Activated naive CD4-positive, alpha-beta T cell treated with anti-CD3 and anti-CD28 coated beads, Interleukin-2, amount 50 U/mL, for 72 hours (primary cell): Measurements from ENCODE around the gene CAV1. TPM values are rescaled to one million over a fixed set of nuclear protein-coding genes. Genes with fewer than 3 reads are reported as not detected.
A peak's percentile ranks its signal among the peaks of the same experiment; 100 is the strongest.

Experiments used
- ATAC-seq, 2 donors: fragments of 150-1000 bp; cut with Tn5 transposase; 2 replicates each; pipeline ENCODE4 v1.10.0; 2021; ENCODE audit warnings: mild to moderate bottlenecking in 2 of 2, moderate library complexity in 2 of 2
- DNase-seq, 2 donors: peaks; one replicate each; pipeline ENCODE4 v3.0.0; 2021 to 2022; ENCODE audit warnings: low spot score in 2 of 2
- H3K27ac Mint-ChIP-seq, 2 donors: one replicate each; pipeline ENCODE4 v1.8.0; 2022; ENCODE audit warnings: mild to moderate bottlenecking in 2 of 2, mixed read lengths in 2 of 2
- H3K36me3 Mint-ChIP-seq, 2 donors: one replicate each; pipeline ENCODE4 v1.8.0; 2022; ENCODE audit warnings: mixed read lengths in 2 of 2
- H3K9me3 Mint-ChIP-seq, 2 donors: one replicate each; pipeline ENCODE4 v1.8.0; 2022; ENCODE audit warnings: mixed read lengths in 2 of 2
- total RNA-seq, 2 donors: library from RNA; stranded (reverse); gene quantifications; one replicate each; pipeline ENCODE4 v1.2.3, GENCODE V29; 2022

The CAV1 gene
- total RNA-seq, 2 donors from 2014 or later, result not detected

GRCh38 chr7:116561697-116562483 is 37.1 kb downstream of the CAV1 start:
- Mint-ChIP-seq H3K27ac (no peak overlapping the region), H3K9me3 (peaks cover 5 to 6% of the 10 kb centered on the region in 2 donors), H3K36me3 (no peaks in the 10 kb centered on the region)
- no peak for ATAC-seq
- DNase-seq, result no peak

DNA sequence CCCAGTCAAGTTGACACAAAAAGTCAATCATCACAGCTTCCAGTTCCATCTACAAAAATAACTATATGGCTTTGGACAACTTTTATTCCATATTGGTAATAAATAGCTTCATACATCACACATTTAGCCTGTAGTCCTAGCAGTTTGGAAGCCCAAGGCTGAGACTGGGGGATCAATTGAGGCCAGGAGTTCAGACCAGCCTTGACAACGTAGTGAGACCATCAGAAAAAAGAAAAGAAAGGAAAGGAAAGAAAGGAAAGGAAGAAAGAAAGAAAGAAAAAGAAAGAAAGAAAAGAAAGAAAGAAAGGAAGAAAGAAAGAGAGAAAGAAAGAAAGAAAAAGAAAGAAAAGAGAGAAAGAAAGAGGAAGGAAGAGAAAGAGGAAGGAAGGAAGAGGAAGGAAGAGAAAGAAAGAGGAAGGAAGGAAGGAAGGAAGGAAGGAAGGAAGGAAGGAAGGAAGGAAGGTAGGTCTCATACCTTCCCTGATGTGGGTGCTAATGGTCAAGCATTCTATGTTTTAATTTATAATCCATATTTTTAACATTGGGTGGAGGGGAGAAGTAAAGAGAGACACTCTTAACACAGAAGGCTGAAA is 37.8 kb downstream of the CAV1 start:
- DNase-seq (no peak), ATAC-seq (no peak)
- H3K27ac Mint-ChIP-seq, result no peak overlapping the region
- H3K9me3 Mint-ChIP-seq, result peaks cover 5 to 6% of the 10 kb centered on the region in 2 donors
- no peaks in the 10 kb centered on the region for H3K36me3 Mint-ChIP-seq

DNA sequence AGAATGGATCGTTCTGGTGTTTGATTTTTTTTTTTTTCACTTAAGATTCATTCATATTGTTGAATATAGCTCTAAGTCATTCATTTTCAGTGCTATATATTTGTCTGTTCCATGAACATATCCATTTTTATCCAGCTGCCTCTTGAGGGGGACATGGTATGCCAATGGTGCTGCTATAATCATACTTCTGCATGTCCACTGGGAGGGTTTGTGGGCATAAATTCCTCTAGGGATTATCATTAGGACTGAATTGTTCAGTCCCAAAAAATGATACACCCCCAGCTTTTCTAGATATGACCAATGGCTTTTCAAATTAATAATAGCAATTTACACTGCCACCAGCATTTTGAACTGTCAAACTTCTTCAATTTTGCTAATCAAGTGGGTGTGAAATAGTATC is 41.1 kb downstream of the CAV1 start:
- H3K9me3 Mint-ChIP-seq, result peaks cover 5 to 6% of the 10 kb centered on the region in 2 donors
- H3K36me3 Mint-ChIP-seq, result no peaks in the 10 kb centered on the region
- H3K27ac Mint-ChIP-seq, result no peak overlapping the region
- ATAC-seq (no peak), DNase-seq (no peak)

DNA sequence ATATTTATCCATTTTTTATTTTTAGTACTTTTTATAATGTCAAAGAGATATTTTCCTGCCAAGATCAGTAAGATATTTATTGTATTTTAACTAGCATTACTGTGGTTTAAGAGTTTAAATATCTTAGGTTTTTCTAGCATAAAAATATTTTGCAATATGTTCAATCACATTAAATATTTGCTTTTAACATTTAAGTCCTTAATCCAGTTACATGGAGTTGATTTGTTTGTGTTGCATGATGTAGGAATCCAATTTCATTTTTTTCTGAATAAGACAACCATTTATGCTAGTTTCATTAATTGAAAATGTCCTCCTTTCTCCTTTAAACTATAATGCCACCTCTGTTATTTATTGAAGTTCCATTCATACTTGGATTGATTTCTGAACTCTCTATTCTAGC is 41.8 kb downstream of the CAV1 start:
- peaks cover 4% of the 10 kb centered on the region in 2 donors for H3K9me3 Mint-ChIP-seq
- H3K36me3 Mint-ChIP-seq, result no peaks in the 10 kb centered on the region
- ATAC-seq (no peak), DNase-seq (no peak)
- no peak overlapping the region for H3K27ac Mint-ChIP-seq

DNA sequence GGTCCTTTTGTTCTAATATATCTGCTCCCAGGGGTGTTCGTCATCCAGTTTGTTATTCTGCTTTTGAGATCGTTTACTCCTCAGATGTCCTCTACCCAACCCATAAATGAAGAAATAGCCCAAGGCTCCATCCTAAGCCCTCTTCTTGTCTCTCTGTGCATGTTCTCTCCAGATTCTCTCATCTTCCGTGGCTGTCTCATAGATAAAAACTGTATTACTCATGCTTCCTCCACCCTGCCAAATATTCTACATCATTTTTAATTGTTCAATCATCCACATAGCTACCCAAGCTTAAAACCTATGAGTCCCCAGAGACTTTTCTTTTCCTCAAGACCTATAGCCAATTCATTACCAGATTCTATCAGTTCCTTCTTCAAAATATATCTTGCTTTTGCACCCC is 44.9 kb downstream of the CAV1 start:
- Mint-ChIP-seq H3K9me3 (no peaks in the 10 kb centered on the region), H3K27ac (no peak overlapping the region), H3K36me3 (no peaks in the 10 kb centered on the region)
- DNase-seq, result no peak
- ATAC-seq, result no peak

- no peak for ATAC-seq
- H3K9me3 Mint-ChIP-seq, result no peaks in the 10 kb centered on the region
- H3K36me3 Mint-ChIP-seq, result no peaks in the 10 kb centered on the region
- H3K27ac Mint-ChIP-seq, result no peak overlapping the region
- DNase-seq, result no peak
These were observed 45.5 kb downstream of the CAV1 start for GRCh38 chr7:116570306-116570705.

GRCh38 chr7:116571037-116571436 is 46.2 kb downstream of the CAV1 start:
- DNase-seq (no peak), ATAC-seq (no peak)
- Mint-ChIP-seq H3K9me3 (no peaks in the 10 kb centered on the region), H3K36me3 (no peaks in the 10 kb centered on the region), H3K27ac (no peak overlapping the region)

- no peak for DNase-seq
- H3K9me3 Mint-ChIP-seq, result no peaks in the 10 kb centered on the region
These were observed 46.7 kb downstream of the CAV1 start for GRCh38 chr7:116571552-116571951.

GRCh38 chr7:116572036-116572435 is 47.2 kb downstream of the CAV1 start:
- H3K27ac Mint-ChIP-seq, result no peak overlapping the region
- H3K9me3 Mint-ChIP-seq, result no peaks in the 10 kb centered on the region
- no peak for ATAC-seq
- DNase-seq, result no peak
- no peaks in the 10 kb centered on the region for H3K36me3 Mint-ChIP-seq

More at GRCh38 chr7:116571552-116571951, 46.7 kb downstream of the CAV1 start:
- Mint-ChIP-seq H3K36me3 (no peaks in the 10 kb centered on the region), H3K27ac (no peak overlapping the region)
- no peak for ATAC-seq

- ATAC-seq (no peak), DNase-seq (no peak)
- no peaks in the 10 kb centered on the region for H3K9me3 Mint-ChIP-seq
- no peaks in the 10 kb centered on the region for H3K36me3 Mint-ChIP-seq
- no peak overlapping the region for H3K27ac Mint-ChIP-seq
These were observed 48.7 kb downstream of the CAV1 start for GRCh38 chr7:116573541-116573940.

GRCh38 chr7:116574025-116574822 is 49.4 kb downstream of the CAV1 start:
- Mint-ChIP-seq H3K9me3 (no peaks in the 10 kb centered on the region), H3K36me3 (no peaks in the 10 kb centered on the region), H3K27ac (no peak overlapping the region)
- no peak for ATAC-seq
- no peak for DNase-seq

DNA sequence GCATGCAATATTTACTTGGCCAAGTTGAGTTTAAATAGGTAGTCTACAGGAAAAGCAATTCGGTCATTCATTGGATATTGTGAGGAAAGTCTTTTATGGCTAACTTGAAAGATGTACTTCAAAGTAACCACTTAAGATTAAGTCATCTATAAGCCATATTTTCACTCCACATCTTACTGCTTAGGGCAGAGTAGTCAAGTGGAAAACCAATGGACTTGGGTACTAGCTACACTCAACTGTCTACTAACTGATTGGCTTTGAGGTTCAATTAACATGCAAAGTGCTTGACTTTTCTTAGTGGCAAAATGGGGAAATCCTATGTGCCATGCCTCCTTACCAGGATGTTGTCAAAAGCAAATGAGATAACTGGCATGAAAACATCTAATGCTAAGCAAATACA is 51.0 kb downstream of the CAV1 start:
- ATAC-seq (no peak), DNase-seq (no peak)
- no peak overlapping the region for H3K27ac Mint-ChIP-seq
- H3K36me3 Mint-ChIP-seq, result no peaks in the 10 kb centered on the region
- no peaks in the 10 kb centered on the region for H3K9me3 Mint-ChIP-seq

DNA sequence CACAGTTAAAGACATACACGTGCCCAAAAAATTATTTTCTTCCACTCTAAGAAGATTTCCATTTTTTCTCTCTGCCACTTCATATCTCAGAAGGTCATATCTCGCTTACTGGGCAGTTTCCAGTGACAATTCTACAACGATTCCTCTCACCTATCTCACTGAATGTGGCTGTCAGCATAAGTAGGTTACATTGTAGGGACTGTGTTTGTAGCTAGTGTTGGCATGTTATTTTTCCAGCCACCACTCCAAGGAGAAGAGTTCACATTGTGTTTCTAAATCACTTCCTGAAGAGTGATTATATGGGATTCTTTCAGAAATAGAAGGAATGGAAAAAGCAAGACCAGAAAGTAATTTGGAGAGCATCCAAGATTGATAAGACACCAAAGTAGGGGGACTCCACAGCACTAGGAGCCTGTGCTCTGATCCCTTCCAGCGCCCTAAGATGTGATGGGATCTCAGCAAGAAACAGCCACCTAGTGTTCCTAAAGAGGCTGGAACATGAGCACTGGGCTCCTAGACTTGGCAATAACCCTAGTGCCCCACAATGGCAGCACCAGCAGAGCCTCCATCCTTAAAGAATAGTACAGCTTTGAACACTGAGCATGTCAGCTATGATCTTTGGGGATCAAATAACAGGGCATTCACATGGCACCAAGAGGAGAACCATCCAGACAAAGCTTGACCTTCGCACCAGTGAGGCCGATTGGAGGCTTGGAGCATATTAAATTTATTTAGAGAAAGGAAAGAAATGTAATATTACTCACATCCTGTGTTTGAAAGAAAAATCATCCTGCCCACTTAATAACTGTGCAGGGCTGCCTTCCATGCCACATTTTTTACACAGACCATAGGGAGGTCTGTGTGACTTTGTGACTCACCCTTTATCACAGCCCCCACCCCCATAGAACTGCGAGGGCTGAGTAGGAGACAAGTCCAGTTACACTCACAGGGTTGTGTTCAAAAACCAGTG is 51.8 kb downstream of the CAV1 start:
- no peak for DNase-seq
- H3K36me3 Mint-ChIP-seq, result no peaks in the 10 kb centered on the region
- ATAC-seq, result peak; percentile 62 to 86
- peak overlapping the region in 1 of 2 donors; percentile 50 for H3K27ac Mint-ChIP-seq
- H3K9me3 Mint-ChIP-seq, result no peaks in the 10 kb centered on the region

- Mint-ChIP-seq H3K27ac (no peak overlapping the region), H3K9me3 (no peaks in the 10 kb centered on the region), H3K36me3 (no peaks in the 10 kb centered on the region)
- peak; percentile 61 to 90 for ATAC-seq
- peak in 1 of 2 donors; percentile 17 for DNase-seq
These were observed 52.6 kb downstream of the CAV1 start for GRCh38 chr7:116577320-116577871.

DNA sequence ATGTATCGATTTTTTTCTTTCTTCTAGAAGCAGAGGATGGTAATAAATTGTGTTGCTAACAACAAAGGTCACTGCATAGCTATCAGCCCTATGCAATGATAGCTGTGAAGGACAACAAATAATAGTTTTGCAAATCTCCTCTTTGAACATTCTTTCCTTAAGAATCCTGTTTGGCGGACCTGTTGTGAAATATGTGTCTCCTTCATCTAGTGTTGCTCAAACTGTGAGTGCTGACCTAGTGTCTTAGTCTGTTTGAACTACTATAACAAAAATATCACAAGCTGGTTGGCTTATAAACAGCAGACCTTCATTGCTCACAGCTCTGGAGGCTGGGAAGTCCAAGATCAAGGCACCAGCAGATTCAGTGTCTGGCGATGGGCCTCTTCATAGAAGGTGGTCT is 53.7 kb downstream of the CAV1 start:
- H3K9me3 Mint-ChIP-seq, result no peaks in the 10 kb centered on the region

DNA sequence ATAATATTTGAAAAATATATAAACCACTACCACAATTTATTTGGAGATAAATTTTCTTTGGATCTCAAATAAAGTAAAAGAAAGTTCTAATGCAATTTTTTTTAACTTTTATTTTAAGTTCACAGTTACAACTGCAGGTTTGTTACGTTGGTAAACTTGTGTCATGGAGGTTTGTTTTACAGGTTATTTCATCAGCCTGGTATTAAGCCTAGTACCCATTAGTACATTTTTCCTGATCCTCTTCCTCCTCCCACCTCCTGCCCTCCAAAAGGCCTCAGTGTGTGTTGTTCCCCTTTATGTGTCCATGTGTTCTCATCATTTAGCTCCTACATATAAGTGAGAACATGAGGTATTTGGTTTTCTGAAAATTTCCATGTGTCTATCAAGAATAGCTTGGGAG is 54.5 kb downstream of the CAV1 start:
- H3K9me3 Mint-ChIP-seq, result no peaks in the 10 kb centered on the region
- H3K36me3 Mint-ChIP-seq, result no peaks in the 10 kb centered on the region
- ATAC-seq (no peak), DNase-seq (no peak)
- H3K27ac Mint-ChIP-seq, result no peak overlapping the region

More for the DNA sequence above, 53.7 kb downstream of the CAV1 start:
- ATAC-seq, result no peak
- no peak for DNase-seq
- Mint-ChIP-seq H3K27ac (no peak overlapping the region), H3K36me3 (no peaks in the 10 kb centered on the region)
